Hepatocyte (in vitro differentiated cells): ENCODE data around the gene P4HTM. TPM values are rescaled to one million over a fixed set of nuclear protein-coding genes. Genes with fewer than 3 reads are reported as not detected.

Experiments
- DNase-seq: peaks from one replicate; pipeline ENCODE4 v3.0.0-alpha.2; 2016; ENCODE audit warnings: low spot score
- H2AFZ ChIP-seq: fragments of 200-600 bp; sonication (generic); 2 replicates; pipeline ENCODE4 v1.6.0; 2016; ENCODE audit warnings: antibody characterized with exemption, mild to moderate bottlenecking
- H3K27ac ChIP-seq: fragments of 200-600 bp; sonication (generic); 2 replicates; pipeline ENCODE4 v1.5.1; 2016; ENCODE audit warnings: mild to moderate bottlenecking
- H3K27me3 ChIP-seq: fragments of 200-600 bp; sonication (generic); 2 replicates; pipeline ENCODE4 v1.6.1; 2016
- H3K36me3 ChIP-seq: fragments of 200-600 bp; sonication (generic); replicated peaks from 2 replicates; pipeline ENCODE4 v1.5.1; 2016; ENCODE audit warnings: low read depth; ENCODE audit not compliant: insufficient read depth
- H3K4me1 ChIP-seq: fragments of 200-600 bp; sonication (generic); 2 replicates; pipeline ENCODE4 v1.5.1; 2016; ENCODE audit warnings: mild to moderate bottlenecking, moderate library complexity; ENCODE audit not compliant: insufficient read depth
- H3K4me2 ChIP-seq: fragments of 200-600 bp; sonication (generic); 2 replicates; pipeline ENCODE4 v1.6.0; 2016
- H3K4me3 ChIP-seq: fragments of 200-600 bp; sonication (generic); 2 replicates; pipeline ENCODE4 v1.5.1; 2016; ENCODE audit warnings: mild to moderate bottlenecking
- H3K79me2 ChIP-seq: fragments of 200-600 bp; sonication (generic); 2 replicates; pipeline ENCODE4 v1.6.0; 2017; ENCODE audit warnings: mild to moderate bottlenecking
- H3K9me2 ChIP-seq: fragments of 200-600 bp; sonication (generic); replicated peaks from 2 replicates; pipeline ENCODE4 v1.6.0; 2017; ENCODE audit warnings: mild to moderate bottlenecking; ENCODE audit not compliant: insufficient read depth
- H3K9me3 ChIP-seq: fragments of 200-600 bp; sonication (generic); 2 replicates; pipeline ENCODE4 v1.5.1; 2016; ENCODE audit warnings: low read depth, mild to moderate bottlenecking
- H4K20me1 ChIP-seq: fragments of 200-600 bp; sonication (generic); 2 replicates; pipeline ENCODE4 v1.6.0; 2016; ENCODE audit warnings: mild to moderate bottlenecking; ENCODE audit not compliant: insufficient read depth, poor library complexity, severe bottlenecking
- CTCF ChIP-seq: fragments of 200-600 bp; sonication (generic); IDR thresholded peaks from 2 replicates; pipeline ENCODE4 v1.5.1; 2016; ENCODE audit warnings: antibody characterized with exemption, mild to moderate bottlenecking; ENCODE audit not compliant: poor library complexity
- EZH2 ChIP-seq: fragments of 200-600 bp; sonication (generic); IDR thresholded peaks from 2 replicates; pipeline ENCODE4 v1.6.1; 2016; ENCODE audit warnings: antibody characterized with exemption, mild to moderate bottlenecking, borderline replicate concordance
- EZH2phosphoT487 ChIP-seq: fragments of 200-600 bp; sonication (generic); IDR thresholded peaks from one replicate; pipeline ENCODE4 v1.6.1; 2018; ENCODE audit warnings: antibody characterized with exemption, mild to moderate bottlenecking, low read depth, moderate library complexity; ENCODE audit not compliant: unreplicated experiment, severe bottlenecking
- WGBS: methylation state at CpG from one replicate; pipeline ENCODE4 v1.1.6; 2016; ENCODE audit warnings: low lambda C conversion rate; ENCODE audit errors: missing lambda C conversion rate; 5-methylcytosine and 5-hydroxymethylcytosine counted together
- polyA plus RNA-seq: library from polyadenylated mRNA; unstranded; fragments of >200 nt; fragmentation: Nextera tagmentation; extraction: Ambion mirVana; gene quantifications from 2 replicates; pipeline ENCODE4 v1.2.1, GENCODE V29; 2016
- total RNA-seq: library from RNA; depleted of rRNA; stranded (reverse); fragments of >200 nt; gene quantifications from 2 replicates; pipeline ENCODE4 v1.2.3, GENCODE V29; 2014

Gene P4HTM
- total and polyA plus RNA-seq, 2 experiments from 2014 or later, result 42.5 to 85.3 TPM

- Histone ChIP-seq H3K9me3 (no peaks in the 10 kb centered on the region), H3K9me2 (no peaks in the 10 kb centered on the region), H3K4me3 (no peak overlapping the region), H3K36me3 (no peaks in the 10 kb centered on the region), H3K4me2 (no peak overlapping the region), H3K79me2 (peaks cover 62% of the 10 kb centered on the region), H3K27me3 (no peaks in the 10 kb centered on the region), H2AFZ (no peak overlapping the region), H4K20me1 (peaks cover 76% of the 10 kb centered on the region), H3K4me1 (peaks cover 10% of the 10 kb centered on the region), H3K27ac (no peak overlapping the region)
- WGBS, result 95% methylated on average over 19 of the region's 19 CpGs
- DNase-seq, result no peak
- TF ChIP-seq CTCF, result no peak
- TF ChIP-seq EZH2phosphoT487, result no peak
- no peak for TF ChIP-seq EZH2
Measured at GRCh38 chr3:49013113-49013737, 23.2 kb downstream of the P4HTM start.

GRCh38 chr3:49013738-49014660, 24.0 kb downstream of the P4HTM start:
- H3K27me3 ChIP-seq, result no peaks in the 10 kb centered on the region
- no peaks in the 10 kb centered on the region for H3K9me2 ChIP-seq
- peaks cover 68% of the 10 kb centered on the region for H4K20me1 ChIP-seq
- no peaks in the 10 kb centered on the region for H3K9me3 ChIP-seq
- DNase-seq, result peak; percentile 67
- WGBS, result 92% methylated on average over 24 of the region's 24 CpGs
- no peak overlapping the region for H3K4me2 ChIP-seq
- no peak overlapping the region for H2AFZ ChIP-seq
- H3K27ac ChIP-seq, result no peak overlapping the region
- peaks cover 14% of the 10 kb centered on the region for H3K4me1 ChIP-seq
- peak; percentile 48 for TF ChIP-seq CTCF
- no peak for TF ChIP-seq EZH2phosphoT487
- no peak for TF ChIP-seq EZH2
- H3K4me3 ChIP-seq, result no peak overlapping the region
- peaks cover 58% of the 10 kb centered on the region for H3K79me2 ChIP-seq
- H3K36me3 ChIP-seq, result no peaks in the 10 kb centered on the region

GRCh38 chr3:49015072-49015471, 25.0 kb downstream of the P4HTM start:
- Histone ChIP-seq H2AFZ (no peak overlapping the region), H3K27me3 (no peaks in the 10 kb centered on the region), H4K20me1 (peaks cover 57% of the 10 kb centered on the region), H3K4me1 (peaks cover 25% of the 10 kb centered on the region), H3K4me3 (no peak overlapping the region), H3K4me2 (no peak overlapping the region), H3K36me3 (no peaks in the 10 kb centered on the region), H3K79me2 (peaks cover 58% of the 10 kb centered on the region), H3K9me2 (no peaks in the 10 kb centered on the region), H3K27ac (no peak overlapping the region), H3K9me3 (no peaks in the 10 kb centered on the region)
- DNase-seq, result no peak
- no peak for TF ChIP-seq EZH2phosphoT487
- no peak for TF ChIP-seq CTCF
- TF ChIP-seq EZH2, result no peak
- WGBS, result 96% methylated on average over 8 of the region's 8 CpGs
